ENCODE data around the gene ITGB4.

ITGB4 gene

DNA sequence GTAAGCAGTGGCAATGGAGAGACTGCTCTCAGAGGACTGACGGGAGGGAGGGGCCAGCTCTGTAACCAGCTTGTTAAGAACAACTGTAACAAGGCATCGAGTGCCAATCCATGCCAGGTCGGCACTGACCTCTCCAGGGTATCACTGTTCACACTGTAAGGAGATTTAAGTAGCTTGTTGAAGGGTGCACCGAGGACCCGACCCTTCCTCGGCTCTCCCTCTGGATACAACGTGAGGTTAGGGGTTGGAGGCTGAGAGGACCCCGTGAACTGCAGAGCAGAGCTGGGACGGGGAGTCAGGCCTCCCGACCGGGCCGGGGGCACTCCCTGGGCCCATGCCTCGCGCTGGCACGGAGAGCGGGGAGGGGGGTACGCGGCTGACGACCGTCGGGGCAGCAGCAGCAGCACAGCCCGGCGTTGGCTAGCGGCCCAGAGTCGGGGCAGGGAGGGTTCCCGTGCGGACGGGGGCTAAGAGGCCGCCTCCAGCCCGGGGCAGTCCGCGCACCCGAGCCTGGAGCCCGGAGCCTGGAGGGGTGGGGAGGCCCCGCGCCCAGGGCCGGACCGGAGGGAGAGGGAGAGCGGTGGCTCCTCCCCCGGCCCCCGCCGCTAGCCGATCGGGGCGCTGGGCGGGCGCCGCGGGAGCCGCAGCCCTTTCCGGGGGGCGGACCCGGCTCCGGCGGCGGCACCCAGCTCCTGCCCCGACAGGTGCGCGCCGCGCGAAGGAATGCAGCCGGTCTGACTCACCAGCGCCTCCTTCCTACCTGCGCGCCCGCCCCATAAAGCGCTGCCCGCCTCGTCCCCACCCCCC lies at the start of gene ITGB4:
Gene ITGB4, plus strand, starts transcription at position 804 of the 807 bp plus-strand sequence. CDS start 3,245 bp downstream, outside the sequence.
- peak in 1 of 2 experiments; percentile 22 for DNase-seq

DNA sequence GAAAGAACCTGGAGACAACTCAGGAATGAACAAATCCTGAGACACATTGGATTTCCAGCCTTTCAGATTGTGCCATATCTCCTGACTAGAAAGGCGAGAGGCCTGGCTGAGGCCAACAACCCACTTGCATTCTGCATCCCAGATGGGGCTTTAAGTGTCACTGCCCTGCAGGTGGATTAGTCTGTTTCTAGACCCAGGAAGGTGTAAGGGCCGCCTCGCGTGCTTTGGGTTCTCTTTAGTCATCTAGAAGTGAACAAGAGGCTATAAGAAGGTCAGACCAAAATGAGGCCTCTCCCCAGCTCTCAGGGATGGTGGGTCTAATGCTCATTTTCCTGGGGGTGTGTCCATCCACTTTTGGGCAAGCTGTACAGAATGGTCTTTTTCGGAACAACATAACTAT lies 49.2 kb upstream of the ITGB4 start:
- DNase-seq: no peak

DNA sequence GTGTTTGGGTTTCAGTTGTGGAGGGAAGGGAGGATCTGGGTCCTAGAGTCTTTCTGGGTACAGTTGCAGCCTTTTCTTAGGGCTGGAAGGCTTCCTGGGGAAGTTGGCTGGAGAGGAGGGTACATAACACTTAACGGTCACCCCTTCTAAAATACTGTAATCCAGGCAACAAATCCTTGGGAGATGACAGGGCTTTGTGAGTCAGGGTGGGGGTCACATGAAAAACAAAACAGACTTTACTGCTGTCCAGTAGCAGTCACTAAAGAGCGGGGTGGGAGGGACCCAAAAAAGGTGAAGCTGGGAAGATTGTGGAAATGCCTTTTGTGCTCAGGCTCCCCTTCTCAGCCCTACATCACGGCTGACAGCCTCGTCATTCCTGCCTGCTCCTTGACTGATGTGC lies 47.8 kb upstream of the ITGB4 start:
- no peak for DNase-seq

DNA sequence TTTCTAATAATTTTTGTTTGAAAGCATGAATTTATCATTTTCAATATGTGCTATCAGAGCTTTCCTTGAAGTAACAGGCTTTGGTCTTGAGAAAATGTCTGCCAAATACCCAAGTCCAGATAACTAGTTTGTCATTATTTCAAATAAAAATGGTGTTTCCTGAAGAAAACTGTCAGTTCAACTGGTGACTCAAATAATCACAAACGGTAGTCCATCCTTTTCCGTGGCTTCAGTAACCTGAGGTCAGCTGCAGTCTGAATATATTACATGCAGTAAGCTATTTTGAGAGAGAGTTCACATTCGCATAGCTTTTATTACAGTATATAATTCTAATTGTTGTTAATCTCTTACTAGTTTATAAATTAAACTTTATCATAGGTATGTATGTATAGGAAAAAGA lies 44.8 kb upstream of the ITGB4 start:
- no peak for DNase-seq

DNA sequence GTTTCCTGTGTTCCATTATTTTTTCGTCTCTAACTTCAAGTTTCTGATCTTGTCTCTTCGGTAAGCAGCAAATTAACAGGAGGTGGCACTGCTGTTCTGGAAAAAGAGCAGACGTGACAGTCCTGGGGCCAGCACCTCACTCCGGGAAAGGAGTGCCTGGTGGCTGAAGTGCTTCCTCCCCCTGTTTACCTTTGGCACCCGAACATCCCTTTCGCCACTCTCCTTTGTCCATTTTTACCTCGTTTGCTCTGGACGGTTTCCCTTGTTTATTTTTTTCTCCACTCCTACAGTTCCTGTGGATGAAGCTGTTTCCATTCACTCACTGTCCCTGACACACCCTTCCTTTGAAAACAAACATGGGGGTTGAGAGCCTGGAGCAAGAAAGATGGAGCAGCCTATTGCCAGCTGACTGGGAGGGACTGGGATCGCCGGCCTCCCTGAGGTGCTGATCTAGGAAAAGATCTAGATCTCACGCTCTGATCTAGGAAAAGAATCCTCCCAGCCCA lies 41.5 kb upstream of the ITGB4 start:
- no peak for DNase-seq

DNA sequence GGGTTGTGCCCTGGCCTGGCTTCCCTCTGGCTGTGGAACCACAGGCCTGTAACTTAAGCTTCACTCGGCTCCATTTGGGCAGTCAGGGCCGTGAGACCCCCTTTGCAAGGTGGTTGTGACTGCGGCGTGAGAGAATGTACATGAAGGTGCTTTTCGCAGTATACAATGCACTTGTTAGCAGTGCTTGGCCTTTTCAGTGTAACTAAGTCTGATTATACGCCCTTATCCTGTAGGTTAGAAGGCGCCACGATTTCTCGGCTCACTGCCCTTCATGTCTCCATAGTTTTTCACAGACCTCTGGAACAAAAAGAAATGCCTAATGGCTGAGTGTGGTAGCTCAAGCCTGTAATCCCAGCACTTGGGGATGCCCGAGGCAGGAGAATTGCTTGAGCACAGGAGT lies 40.8 kb upstream of the ITGB4 start:
- no peak for DNase-seq

DNA sequence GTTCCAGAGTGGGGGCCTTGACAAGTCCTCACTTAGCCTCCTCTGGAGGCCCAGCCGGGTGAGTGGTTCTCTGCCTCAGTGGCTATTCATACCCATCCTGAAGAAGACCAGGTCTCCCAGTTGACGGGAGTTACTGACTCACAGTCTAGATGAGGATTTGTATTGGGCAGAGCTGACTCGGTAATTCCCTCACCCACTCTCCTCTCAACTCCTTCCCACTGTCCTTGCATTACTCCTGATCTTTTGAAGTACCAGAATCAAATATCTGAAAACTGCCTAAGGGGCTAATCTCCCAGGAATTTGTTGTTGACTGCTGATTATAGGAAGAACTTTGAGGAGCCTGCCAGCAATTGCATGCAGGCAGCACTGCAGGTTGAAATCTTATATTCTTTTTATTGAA lies 40.0 kb upstream of the ITGB4 start:
- DNase-seq: no peak

DNA sequence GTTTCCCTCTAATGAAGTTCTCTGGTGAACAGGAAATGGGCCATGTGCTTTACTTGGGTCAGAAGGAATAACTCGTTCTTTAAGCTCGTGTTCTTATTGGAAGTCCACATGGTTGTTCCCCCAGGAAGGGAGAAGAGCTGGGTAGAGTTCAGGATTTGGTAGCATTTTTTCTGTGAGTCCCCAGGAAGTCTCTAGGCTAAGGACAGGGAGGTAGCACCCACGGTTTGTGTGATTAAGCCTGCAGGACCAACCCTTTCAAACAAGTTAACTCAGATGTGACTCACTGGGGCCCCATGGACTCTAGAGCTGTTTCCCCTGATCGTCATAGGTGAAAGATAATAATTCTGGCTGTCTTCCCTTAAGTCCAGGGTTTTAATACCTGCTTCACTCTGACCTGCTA lies 37.7 kb upstream of the ITGB4 start:
- no peak for DNase-seq

DNA sequence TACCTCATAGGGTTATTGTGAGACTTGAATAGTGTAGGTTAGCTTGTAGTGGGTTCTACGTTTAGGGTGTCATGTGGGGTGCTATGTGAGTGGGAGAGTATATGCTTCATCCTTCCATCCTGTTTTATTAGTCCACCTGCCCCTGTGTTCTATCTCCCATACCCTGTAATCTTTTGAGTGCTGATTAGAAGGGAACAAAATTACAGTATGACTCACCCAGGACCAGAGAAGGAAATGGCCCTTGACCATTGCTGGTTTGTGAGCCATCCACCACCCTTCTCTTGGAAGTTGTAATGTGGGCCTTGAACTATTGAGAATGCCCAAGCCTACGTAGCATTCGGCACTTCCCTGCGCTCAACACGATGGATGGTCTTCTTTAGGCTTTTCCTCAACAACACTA lies 37.0 kb upstream of the ITGB4 start:
- no peak for DNase-seq

DNA sequence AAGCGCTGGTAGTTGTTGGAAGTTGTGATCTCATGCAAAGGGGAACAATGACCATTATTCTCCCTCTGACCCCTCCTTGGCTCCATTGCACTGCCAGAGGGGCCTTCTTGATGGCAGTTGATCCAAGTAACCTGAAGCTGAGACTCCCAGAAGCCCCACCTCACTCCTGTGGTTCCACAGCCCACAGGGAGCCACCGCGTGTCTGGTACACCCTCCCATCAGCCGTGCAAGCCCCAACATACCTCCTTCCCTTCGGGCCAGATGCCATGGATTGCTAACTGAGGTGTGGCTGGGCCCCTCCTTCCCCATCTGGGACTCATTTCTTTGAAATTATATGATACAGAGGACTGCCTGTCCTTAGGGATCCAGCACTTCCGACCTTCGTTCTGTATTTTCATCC lies 36.3 kb upstream of the ITGB4 start:
- no peak for DNase-seq

DNA sequence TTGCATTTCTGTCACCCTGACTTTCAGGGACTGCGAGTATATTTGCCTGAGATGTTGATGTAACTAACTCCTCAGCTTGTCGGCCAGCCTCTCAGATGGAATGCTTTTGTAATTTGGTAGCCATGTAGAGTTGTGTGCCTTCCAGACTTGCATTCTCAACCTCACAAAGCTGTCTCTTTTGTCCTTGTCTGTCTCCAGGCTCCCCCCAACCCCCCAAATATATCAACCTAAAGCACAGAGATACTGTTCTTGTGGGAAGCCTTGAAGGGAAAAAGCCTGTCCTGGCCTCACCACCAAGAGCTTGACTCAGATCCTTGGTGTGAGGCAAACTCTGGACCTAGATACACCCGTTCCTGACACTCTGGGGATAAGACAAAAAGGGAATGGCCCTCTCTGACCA lies 35.8 kb upstream of the ITGB4 start:
- DNase-seq: no peak

DNA sequence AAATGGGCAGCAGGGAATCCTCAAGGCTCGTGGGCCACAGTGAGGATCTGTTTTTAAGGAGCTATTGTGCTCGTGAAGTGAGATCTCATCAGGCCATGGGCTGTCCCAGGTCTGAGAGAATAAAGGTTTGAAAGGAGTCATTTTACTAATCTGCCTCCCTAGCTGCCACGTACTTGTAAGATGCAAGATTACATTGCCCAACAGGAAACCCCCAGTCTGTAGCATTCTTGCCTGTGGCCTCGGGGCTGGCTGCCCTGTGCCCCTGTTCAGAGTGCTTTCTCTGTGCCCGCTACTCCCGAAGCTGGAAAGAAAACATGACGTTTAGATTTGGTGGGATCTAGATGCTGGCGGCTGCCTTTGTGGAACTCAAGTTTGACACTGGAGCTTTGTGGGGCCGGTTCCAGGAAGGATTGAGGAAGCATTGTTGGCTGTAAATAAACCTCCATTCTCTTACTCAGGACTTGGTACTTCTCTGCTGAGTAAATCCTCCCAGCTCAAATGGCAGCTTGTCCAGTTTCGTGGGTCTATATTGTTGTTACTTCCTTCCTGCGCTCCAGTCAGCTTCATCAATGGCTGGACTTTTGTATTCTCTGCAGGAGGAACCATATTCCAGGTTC lies 32.9 kb upstream of the ITGB4 start:
- DNase-seq: no peak

DNA sequence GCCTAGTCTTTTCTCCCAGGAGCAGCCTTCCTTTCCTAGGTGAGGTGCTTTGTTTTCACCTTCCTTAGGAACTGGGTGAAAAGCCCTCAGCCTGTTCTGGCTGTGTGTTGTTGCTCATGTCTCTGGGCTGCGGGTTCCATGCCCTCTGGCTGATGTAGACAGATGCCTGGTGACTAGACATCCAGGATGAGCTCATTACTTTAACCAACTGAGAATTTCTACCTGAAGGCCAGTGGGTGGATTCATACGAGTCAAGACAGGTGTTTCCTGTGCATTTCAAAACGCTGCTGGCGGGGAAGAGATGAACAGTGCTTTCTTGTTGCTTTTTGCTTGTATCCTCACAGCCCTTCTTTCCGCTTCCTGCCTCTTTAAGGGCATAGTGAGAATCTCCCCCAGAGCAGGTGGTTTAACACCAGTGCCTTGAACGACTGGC lies 31.8 kb upstream of the ITGB4 start:
- DNase-seq: no peak

DNA sequence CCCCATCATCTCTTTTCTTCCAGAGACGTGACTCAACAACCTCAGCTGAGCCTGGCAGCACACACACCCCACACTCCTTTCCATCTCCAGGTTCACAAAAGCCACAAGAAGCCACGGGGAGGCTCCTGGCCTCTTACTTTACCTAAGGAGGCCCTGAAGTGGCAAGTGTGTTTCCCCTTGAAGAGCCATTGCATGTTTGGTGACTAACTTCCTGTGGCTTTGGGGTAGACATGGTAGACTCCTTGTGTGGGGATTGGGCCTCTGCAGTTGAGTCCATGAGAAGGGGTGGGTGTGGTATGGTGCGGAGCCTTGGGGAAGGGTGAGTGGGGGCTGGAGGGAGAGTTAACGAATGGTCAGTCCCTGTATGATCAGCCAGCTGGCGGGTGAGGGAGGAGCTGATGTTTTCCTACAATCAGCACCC lies 29.9 kb upstream of the ITGB4 start:
- no peak for DNase-seq

DNA sequence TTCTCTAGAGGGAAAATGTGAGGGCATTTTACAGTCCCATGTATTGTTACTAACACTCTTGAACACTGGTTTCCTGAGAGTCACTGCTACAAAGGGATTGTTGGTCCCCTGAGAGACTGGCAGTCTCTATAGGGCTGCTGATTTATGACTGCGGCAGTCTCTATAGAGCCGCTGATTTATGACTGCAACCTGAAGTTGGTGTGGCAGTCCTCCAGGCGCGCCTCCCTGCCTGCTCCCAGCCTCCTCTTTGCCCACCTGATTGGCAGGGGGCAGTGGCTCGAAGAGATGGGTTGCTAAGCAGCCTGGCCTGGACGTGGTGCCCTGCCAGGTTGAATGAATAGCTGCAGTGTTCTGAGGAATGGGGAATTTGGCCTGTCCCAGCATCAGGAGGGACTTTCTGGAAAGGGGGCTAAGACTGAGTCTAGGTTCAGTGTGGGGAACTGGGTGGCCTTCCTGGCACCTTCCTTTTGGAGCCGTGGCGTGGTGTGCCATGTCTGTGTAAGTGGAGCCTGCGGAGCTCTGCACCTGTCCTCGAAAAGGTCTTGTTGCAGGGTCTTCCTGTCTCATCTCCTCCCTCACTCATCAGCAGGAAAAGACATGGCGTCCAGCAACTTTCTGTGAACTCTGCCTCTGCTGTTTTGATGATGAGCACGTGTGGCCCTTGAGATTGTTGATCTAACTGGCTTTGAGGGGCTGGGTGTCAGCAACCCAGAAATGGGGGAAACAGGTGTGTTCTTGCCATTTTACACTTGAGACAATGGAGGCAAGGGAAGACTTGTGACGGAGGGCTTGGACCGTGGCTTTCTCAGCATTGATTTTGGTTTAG lies 29.2 kb upstream of the ITGB4 start:
- DNase-seq: no peak

DNA sequence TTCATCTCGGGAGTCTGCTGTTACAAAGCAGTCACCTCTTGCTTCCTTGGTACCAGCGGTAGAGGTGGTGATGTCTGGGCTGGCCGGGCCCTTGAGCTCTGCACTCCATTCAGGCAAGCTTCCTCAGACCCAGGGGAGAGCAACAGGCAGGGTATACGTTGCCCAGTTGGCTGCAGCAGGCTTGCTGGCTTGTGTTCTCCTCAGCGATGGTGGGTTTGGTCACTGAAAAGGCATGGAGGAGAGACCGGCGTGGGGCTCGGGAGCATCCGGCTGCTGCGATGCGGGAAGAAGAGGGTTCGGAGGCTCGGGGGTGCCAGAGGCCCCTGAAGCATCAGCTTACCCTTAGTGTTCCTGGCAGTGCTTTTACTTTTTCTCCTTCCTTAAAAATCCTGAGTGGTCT lies 28.3 kb upstream of the ITGB4 start:
- no peak for DNase-seq

DNA sequence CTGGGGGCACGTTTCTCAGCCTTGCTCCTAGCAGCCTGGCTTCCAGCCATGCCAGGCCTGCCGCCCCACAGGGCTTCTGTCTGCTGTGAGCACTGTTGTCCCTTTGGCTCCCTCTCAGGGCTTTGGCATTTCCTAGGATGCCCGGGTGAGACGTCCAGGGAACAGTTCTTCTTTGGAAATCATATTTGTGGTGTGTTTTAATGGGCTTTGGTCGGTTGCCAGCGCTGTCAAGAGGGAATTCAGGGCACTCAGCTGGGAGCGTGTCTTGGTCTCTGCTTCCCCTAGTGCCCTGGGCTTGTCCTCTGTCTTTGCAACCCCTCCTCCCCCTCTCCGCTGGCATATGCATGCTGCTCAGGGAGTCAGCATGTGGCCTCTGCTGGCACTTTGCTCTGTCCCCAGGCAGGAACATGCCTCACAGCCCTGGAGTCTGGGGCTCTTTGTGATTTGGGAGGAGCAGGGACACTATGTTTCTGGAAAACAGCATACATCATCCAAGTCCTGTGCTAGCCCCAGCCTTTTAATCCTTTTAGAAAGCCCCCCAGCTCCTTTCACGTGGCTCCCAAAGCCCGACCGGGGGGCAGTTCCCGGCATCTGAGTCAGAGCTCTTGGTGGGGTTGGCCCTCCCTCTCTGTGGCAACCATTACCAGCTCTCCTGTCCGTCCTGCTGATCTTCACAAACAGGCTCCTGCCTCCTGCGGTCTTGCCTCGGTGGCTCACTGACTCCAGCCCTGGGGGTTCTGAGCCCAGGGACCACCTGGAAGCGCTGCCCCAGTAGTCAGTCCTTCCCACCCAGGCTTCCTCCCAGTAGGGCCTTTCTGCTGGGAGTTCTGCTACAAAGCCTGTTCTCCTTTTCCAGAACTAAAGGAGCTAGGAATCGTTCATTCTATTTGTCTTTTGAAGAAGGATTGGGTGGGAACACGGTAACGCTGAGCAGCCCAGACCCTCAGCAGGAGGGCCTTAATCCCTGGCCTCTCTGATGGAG lies 27.5 kb upstream of the ITGB4 start:
- DNase-seq: no peak

DNA sequence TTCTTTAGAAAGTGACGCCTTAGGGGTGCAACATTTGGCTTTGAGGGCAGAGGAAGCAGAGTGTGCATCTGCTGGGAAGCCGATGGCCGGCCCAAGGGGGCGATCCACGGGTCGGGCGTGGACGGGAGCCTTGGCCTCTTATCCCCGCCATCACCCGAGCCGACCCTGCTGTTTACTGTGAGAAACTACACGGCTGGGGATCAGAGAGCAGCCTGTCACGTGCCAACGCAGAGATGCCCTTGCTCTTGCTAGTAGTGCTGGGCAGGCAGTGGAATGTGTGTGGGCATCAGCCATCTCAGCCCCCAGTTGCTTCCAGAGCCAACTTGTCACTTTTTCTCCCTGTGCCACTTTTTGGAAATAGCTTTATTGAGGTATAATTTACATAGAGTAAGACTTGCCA lies 26.7 kb upstream of the ITGB4 start:
- no peak for DNase-seq

DNA sequence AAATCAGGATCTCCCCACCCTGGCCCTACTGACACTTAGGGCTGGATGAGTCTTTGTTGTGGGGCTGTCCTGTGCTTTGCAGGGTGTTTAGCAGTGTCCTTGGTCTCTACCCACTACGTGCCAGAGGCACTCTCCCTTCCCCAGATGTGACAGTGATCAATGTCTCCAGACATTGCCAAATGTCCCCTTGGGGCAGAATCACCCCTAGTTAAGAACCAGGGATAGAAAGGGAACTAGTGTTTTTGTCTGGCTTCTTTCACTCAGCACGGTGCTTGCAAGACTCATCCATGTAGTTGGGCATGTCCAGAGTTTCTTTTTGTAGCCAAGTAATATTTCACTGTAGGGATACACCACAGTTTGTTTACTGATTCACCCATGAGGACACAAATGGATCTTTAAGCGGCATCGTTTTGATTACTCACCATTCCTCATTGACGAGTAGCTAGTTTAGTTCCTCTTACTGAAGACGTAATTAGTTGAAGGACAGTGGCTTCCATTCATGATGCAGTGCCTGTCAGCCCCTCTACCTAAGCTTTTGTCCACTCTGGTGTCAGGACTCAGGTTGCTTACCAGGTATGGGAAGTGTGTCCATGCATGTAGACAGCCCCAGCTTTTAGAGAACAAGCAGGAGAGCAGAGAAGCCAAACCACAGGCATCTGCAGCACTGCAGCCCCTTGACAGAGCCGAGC lies 26.0 kb upstream of the ITGB4 start:
- no peak for DNase-seq

DNA sequence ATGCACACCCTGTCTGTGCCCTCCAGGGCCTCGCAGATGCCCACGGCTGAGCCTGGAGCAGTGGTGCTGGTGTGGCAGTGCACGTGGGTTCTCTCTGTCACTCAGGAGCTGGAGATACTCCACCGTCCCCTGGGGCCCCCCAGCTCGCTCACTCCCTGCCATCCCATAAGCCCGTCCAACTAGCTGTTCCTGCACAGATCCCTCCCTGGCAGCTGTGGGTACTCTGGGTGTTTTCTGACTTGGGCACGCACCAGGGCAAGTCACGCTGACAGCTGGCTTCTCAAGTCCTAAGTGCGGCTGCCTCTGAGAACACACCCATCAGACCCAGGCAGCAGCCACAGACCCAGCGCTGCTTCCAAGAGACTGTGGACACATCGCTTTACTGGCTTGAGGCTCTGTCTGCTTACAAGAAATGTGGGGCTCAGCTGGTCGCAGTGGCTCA lies 25.4 kb upstream of the ITGB4 start:
- DNase-seq: no peak

DNA sequence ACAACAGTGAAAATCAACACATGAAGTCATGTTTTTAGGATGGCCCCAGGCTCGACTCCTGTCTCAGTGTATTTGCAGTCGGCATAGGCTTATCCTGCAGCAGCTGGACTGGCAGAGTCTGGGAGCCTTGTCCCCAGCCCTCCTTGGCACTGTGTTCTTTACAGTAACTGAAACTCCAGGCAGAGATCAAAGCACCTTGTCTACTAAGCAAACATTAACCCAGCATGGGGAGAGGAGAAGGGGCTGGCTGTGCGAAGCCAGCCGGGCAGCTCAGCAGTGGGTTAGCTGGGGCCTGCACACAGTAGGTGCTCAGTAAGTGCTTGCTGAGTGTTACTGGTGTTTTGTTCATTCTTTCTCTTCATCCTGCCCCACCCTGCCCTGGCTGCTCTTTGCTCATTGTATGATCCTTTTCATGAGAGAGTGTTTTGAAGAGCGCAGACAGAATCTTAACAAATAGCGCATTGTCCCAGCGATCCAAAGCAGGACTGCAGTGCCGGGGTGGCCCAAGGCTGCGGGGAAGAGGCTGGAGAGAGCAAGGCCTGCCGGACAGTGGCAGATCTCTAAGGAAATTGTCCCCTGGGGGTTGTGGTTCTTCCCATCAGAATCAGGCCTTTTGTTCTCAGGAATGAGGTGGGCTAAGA lies 23.5 kb upstream of the ITGB4 start:
- no peak for DNase-seq
